Stimulated activated CD4-positive, alpha-beta T cell treated with anti-CD3 and anti-CD28 coated beads, TNF-alpha, amount 100 ng/mL, for 4 hours (primary cell): ENCODE data around the gene TPST2.

ENCODE experiments used
- DNase-seq, 3 experiments: peaks; one replicate each; pipeline ENCODE4 v3.0.0-alpha.2; 2020; ENCODE audit warnings: low read depth in 3 of 3

The TPST2 gene

GRCh38 chr22:26555478-26555877 lies 34.5 kb downstream of the TPST2 start:
- DNase-seq: no peak

- no peak for DNase-seq
Measured at GRCh38 chr22:26554956-26555355, 35.0 kb downstream of the TPST2 start.

- DNase-seq: no peak
Measured at GRCh38 chr22:26553056-26553752, 36.7 kb downstream of the TPST2 start.

GRCh38 chr22:26552466-26552865 lies 37.5 kb downstream of the TPST2 start:
- no peak for DNase-seq

- no peak for DNase-seq
Measured at GRCh38 chr22:26551568-26551967, 38.4 kb downstream of the TPST2 start.

- DNase-seq: no peak
Measured at GRCh38 chr22:26550498-26551033, 39.4 kb downstream of the TPST2 start.

GRCh38 chr22:26549902-26550497 lies 39.9 kb downstream of the TPST2 start:
- DNase-seq: no peak

- no peak for DNase-seq
Measured at GRCh38 chr22:26548984-26549383, 40.9 kb downstream of the TPST2 start.

GRCh38 chr22:26548303-26548702 lies 41.6 kb downstream of the TPST2 start:
- DNase-seq: no peak

- DNase-seq: no peak
Measured at GRCh38 chr22:26547837-26548236, 42.1 kb downstream of the TPST2 start.

GRCh38 chr22:26547426-26547825 lies 42.5 kb downstream of the TPST2 start:
- DNase-seq: no peak

- DNase-seq: no peak
Measured at GRCh38 chr22:26546282-26546681, 43.6 kb downstream of the TPST2 start.

- no peak for DNase-seq
Measured at GRCh38 chr22:26545827-26546226, 44.1 kb downstream of the TPST2 start.

GRCh38 chr22:26545385-26545784 lies 44.5 kb downstream of the TPST2 start:
- no peak for DNase-seq

- DNase-seq: no peak
Measured at GRCh38 chr22:26544489-26544888, 45.4 kb downstream of the TPST2 start.

- no peak for DNase-seq
Measured at GRCh38 chr22:26542831-26543230, 47.1 kb downstream of the TPST2 start.

GRCh38 chr22:26541167-26541819 lies 48.6 kb downstream of the TPST2 start:
- no peak for DNase-seq

- no peak for DNase-seq
Measured at GRCh38 chr22:26540119-26540518, 49.8 kb downstream of the TPST2 start.

- no peak for DNase-seq
Measured at GRCh38 chr22:26536762-26537134, 53.2 kb downstream of the TPST2 start.

GRCh38 chr22:26536056-26536761 lies 53.7 kb downstream of the TPST2 start:
- DNase-seq: no peak

- DNase-seq: no peak
Measured at GRCh38 chr22:26535603-26535908, 54.4 kb downstream of the TPST2 start.

- DNase-seq: no peak
Measured at GRCh38 chr22:26534874-26535602, 54.9 kb downstream of the TPST2 start.
